Measurements from ENCODE around the gene KPNA1.

The KPNA1 gene

GRCh38 chr3:122555275-122556071, 40.7 kb upstream of the KPNA1 start:
- no peak for DNase-seq (ENCODE audit: insufficient read length, low spot score)
- TF ChIP-seq POU2F2 (IDR thresholded peaks at IDR 0.05; ENCODE audit: low read depth, low read length) (no peak), TAF1 (IDR thresholded peaks at IDR 0.05; ENCODE audit: low read depth, low read length) (no peak), POLR2AphosphoS5 (IDR thresholded peaks at IDR 0.05; ENCODE audit: low read depth, low read length) (no peak), PAX5 (IDR thresholded peaks at IDR 0.05; ENCODE audit: insufficient read depth, low read length, severe bottlenecking) (no peak), SPI1 (IDR thresholded peaks at IDR 0.05; ENCODE audit: low read depth, low read length) (no peak), POLR2A (IDR thresholded peaks at IDR 0.05; ENCODE audit: low read depth, low read length) (no peak)
- FAIRE-seq = no peak

GRCh38 chr3:122553171-122553570, 38.4 kb upstream of the KPNA1 start:
- FAIRE-seq (no peak), DNase-seq (ENCODE audit: insufficient read length, low spot score) (no peak)
- TF ChIP-seq POLR2A (IDR thresholded peaks at IDR 0.05; ENCODE audit: low read depth, low read length) (no peak), PAX5 (IDR thresholded peaks at IDR 0.05; ENCODE audit: insufficient read depth, low read length, severe bottlenecking) (no peak), POLR2AphosphoS5 (IDR thresholded peaks at IDR 0.05; ENCODE audit: low read depth, low read length) (no peak), POU2F2 (IDR thresholded peaks at IDR 0.05; ENCODE audit: low read depth, low read length) (no peak), TAF1 (IDR thresholded peaks at IDR 0.05; ENCODE audit: low read depth, low read length) (no peak), SPI1 (IDR thresholded peaks at IDR 0.05; ENCODE audit: low read depth, low read length) (no peak)

- no peak for TF ChIP-seq SPI1 (IDR thresholded peaks at IDR 0.05; ENCODE audit: low read depth, low read length)
- TF ChIP-seq POLR2AphosphoS5 (IDR thresholded peaks at IDR 0.05; ENCODE audit: low read depth, low read length) = no peak
- TF ChIP-seq POLR2A (IDR thresholded peaks at IDR 0.05; ENCODE audit: low read depth, low read length) = no peak
- no peak for TF ChIP-seq PAX5 (IDR thresholded peaks at IDR 0.05; ENCODE audit: insufficient read depth, low read length, severe bottlenecking)
- no peak for TF ChIP-seq TAF1 (IDR thresholded peaks at IDR 0.05; ENCODE audit: low read depth, low read length)
- no peak for DNase-seq (ENCODE audit: insufficient read length, low spot score)
- no peak for FAIRE-seq
These were observed 33.9 kb upstream of the KPNA1 start for GRCh38 chr3:122548619-122549018.

- DNase-seq (ENCODE audit: insufficient read length, low spot score) (no peak), FAIRE-seq (no peak)
- TF ChIP-seq POLR2AphosphoS5 (IDR thresholded peaks at IDR 0.05; ENCODE audit: low read depth, low read length) = no peak
- no peak for TF ChIP-seq PAX5 (IDR thresholded peaks at IDR 0.05; ENCODE audit: insufficient read depth, low read length, severe bottlenecking)
- no peak for TF ChIP-seq SPI1 (IDR thresholded peaks at IDR 0.05; ENCODE audit: low read depth, low read length)
These were observed 33.3 kb upstream of the KPNA1 start for GRCh38 chr3:122548076-122548475.

GRCh38 chr3:122546151-122546550, 31.4 kb upstream of the KPNA1 start:
- TF ChIP-seq PAX5 (IDR thresholded peaks at IDR 0.05; ENCODE audit: insufficient read depth, low read length, severe bottlenecking) (no peak), TAF1 (IDR thresholded peaks at IDR 0.05; ENCODE audit: low read depth, low read length) (no peak), POLR2A (IDR thresholded peaks at IDR 0.05; ENCODE audit: low read depth, low read length) (no peak), POLR2AphosphoS5 (IDR thresholded peaks at IDR 0.05; ENCODE audit: low read depth, low read length) (no peak), SPI1 (IDR thresholded peaks at IDR 0.05; ENCODE audit: low read depth, low read length) (no peak)
- FAIRE-seq (no peak), DNase-seq (ENCODE audit: insufficient read length, low spot score) (no peak)

- TF ChIP-seq TAF1 (IDR thresholded peaks at IDR 0.05; ENCODE audit: low read depth, low read length) (no peak), POU2F2 (IDR thresholded peaks at IDR 0.05; ENCODE audit: low read depth, low read length) (no peak), PAX5 (IDR thresholded peaks at IDR 0.05; ENCODE audit: insufficient read depth, low read length, severe bottlenecking) (no peak), POLR2AphosphoS5 (IDR thresholded peaks at IDR 0.05; ENCODE audit: low read depth, low read length) (no peak), SPI1 (IDR thresholded peaks at IDR 0.05; ENCODE audit: low read depth, low read length) (no peak), POLR2A (IDR thresholded peaks at IDR 0.05; ENCODE audit: low read depth, low read length) (no peak)
- FAIRE-seq (no peak), DNase-seq (ENCODE audit: insufficient read length, low spot score) (no peak)
These were observed 24.3 kb upstream of the KPNA1 start for GRCh38 chr3:122538956-122539490.

- FAIRE-seq = no peak
- no peak for DNase-seq (ENCODE audit: insufficient read length, low spot score)
- TF ChIP-seq SPI1 (IDR thresholded peaks at IDR 0.05; ENCODE audit: low read depth, low read length) = no peak
- no peak for TF ChIP-seq POLR2AphosphoS5 (IDR thresholded peaks at IDR 0.05; ENCODE audit: low read depth, low read length)
- no peak for TF ChIP-seq TAF1 (IDR thresholded peaks at IDR 0.05; ENCODE audit: low read depth, low read length)
- no peak for TF ChIP-seq POLR2A (IDR thresholded peaks at IDR 0.05; ENCODE audit: low read depth, low read length)
- no peak for TF ChIP-seq POU2F2 (IDR thresholded peaks at IDR 0.05; ENCODE audit: low read depth, low read length)
- TF ChIP-seq PAX5 (IDR thresholded peaks at IDR 0.05; ENCODE audit: insufficient read depth, low read length, severe bottlenecking) = no peak
These were observed 21.9 kb upstream of the KPNA1 start for GRCh38 chr3:122536632-122537001.

- FAIRE-seq (no peak), DNase-seq (ENCODE audit: insufficient read length, low spot score) (no peak)
- TF ChIP-seq POU2F2 (IDR thresholded peaks at IDR 0.05; ENCODE audit: low read depth, low read length) (no peak), POLR2AphosphoS5 (IDR thresholded peaks at IDR 0.05; ENCODE audit: low read depth, low read length) (no peak), SPI1 (IDR thresholded peaks at IDR 0.05; ENCODE audit: low read depth, low read length) (no peak), TAF1 (IDR thresholded peaks at IDR 0.05; ENCODE audit: low read depth, low read length) (no peak)
These were observed 21.4 kb upstream of the KPNA1 start for GRCh38 chr3:122535964-122536631.

GRCh38 chr3:122533931-122534334, 19.2 kb upstream of the KPNA1 start:
- FAIRE-seq = peak; percentile 95
- peak; percentile 53 for DNase-seq (ENCODE audit: insufficient read length, low spot score)
- TF ChIP-seq POLR2AphosphoS5 (IDR thresholded peaks at IDR 0.05; ENCODE audit: low read depth, low read length) = no peak
- TF ChIP-seq POLR2A (IDR thresholded peaks at IDR 0.05; ENCODE audit: low read depth, low read length) = no peak

- no peak for TF ChIP-seq POLR2A (IDR thresholded peaks at IDR 0.05; ENCODE audit: low read depth, low read length)
- DNase-seq (ENCODE audit: insufficient read length, low spot score) (no peak), FAIRE-seq (no peak)
These were observed 18.7 kb upstream of the KPNA1 start for GRCh38 chr3:122533480-122533879.

All from GM12891 (cell line).